Loucy (cell line): ENCODE data around the gene TEX35.

Source experiments
- H2AFZ ChIP-seq: fragments of 200-600 bp; sonication (generic); 2 replicates; pipeline ENCODE4 v1.6.0; 2016; ENCODE audit warnings: antibody characterized with exemption, mild to moderate bottlenecking, low read length, moderate library complexity
- H3F3A ChIP-seq: fragments of 200-600 bp; 2 replicates; pipeline ENCODE4 v1.6.0; 2016; ENCODE audit warnings: antibody characterized with exemption, low read depth, mild to moderate bottlenecking
- H3K27me3 ChIP-seq: fragments of 200-600 bp; sonication (generic); 2 replicates; pipeline ENCODE4 v1.6.1; 2014; ENCODE audit warnings: low read length, mild to moderate bottlenecking; ENCODE audit not compliant: insufficient read depth, poor library complexity, severe bottlenecking
- H3K36me3 ChIP-seq: fragments of 200-600 bp; sonication (generic); 2 replicates; pipeline ENCODE4 v1.6.1; 2016; ENCODE audit warnings: low read length; ENCODE audit not compliant: insufficient read depth
- H3K4me1 ChIP-seq: fragments of 200-600 bp; sonication (generic); 2 replicates; pipeline ENCODE4 v1.5.1; 2014; ENCODE audit warnings: low read length, mild to moderate bottlenecking; ENCODE audit not compliant: insufficient read depth, poor library complexity, severe bottlenecking
- H3K4me2 ChIP-seq: fragments of 200-600 bp; sonication (generic); 2 replicates; pipeline ENCODE4 v1.6.0; 2014; ENCODE audit warnings: antibody characterized with exemption, low read length, low read depth, mild to moderate bottlenecking; ENCODE audit not compliant: poor library complexity, severe bottlenecking
- H3K4me3 ChIP-seq: fragments of 200-600 bp; sonication (generic); 2 replicates; pipeline ENCODE4 v1.5.1; 2014; ENCODE audit warnings: low read length, mild to moderate bottlenecking, mixed read lengths; ENCODE audit not compliant: poor library complexity, severe bottlenecking
- H3K79me2 ChIP-seq: fragments of 200-600 bp; sonication (generic); 2 replicates; pipeline ENCODE4 v1.6.1; 2014; ENCODE audit warnings: low read length; ENCODE audit not compliant: insufficient read depth
- H3K9ac ChIP-seq: fragments of 200-600 bp; sonication (generic); 2 replicates; pipeline ENCODE4 v1.6.0; 2014; ENCODE audit warnings: mild to moderate bottlenecking, low read depth, low read length, moderate library complexity; ENCODE audit not compliant: poor library complexity, severe bottlenecking
- H3K9me2 ChIP-seq: fragments of 200-600 bp; sonication (generic); replicated peaks from 2 replicates; pipeline ENCODE4 v1.6.1; 2016; ENCODE audit warnings: low read depth, low read length, mixed read lengths
- H3K9me3 ChIP-seq: fragments of 200-600 bp; sonication (generic); 2 replicates; pipeline ENCODE4 v1.6.1; 2014; ENCODE audit warnings: mild to moderate bottlenecking, antibody characterized with exemption, low read length, low read depth; ENCODE audit not compliant: insufficient read depth
- H4K20me1 ChIP-seq: fragments of 200-600 bp; sonication (generic); 2 replicates; pipeline ENCODE4 v1.6.0; 2014; ENCODE audit warnings: antibody characterized with exemption, low read length, mild to moderate bottlenecking; ENCODE audit not compliant: insufficient read depth, poor library complexity, severe bottlenecking
- CTCF ChIP-seq: fragments of 200-600 bp; sonication (generic); conservative IDR thresholded peaks from 2 replicates; pipeline ENCODE4 v1.5.1; 2014; ENCODE audit warnings: mild to moderate bottlenecking, antibody characterized with exemption, low read length
- EZH2phosphoT487 ChIP-seq: fragments of 200-600 bp; IDR thresholded peaks from 2 replicates; pipeline ENCODE4 v1.6.1; 2018; ENCODE audit warnings: antibody characterized with exemption, mild to moderate bottlenecking, moderate library complexity, borderline replicate concordance

Gene TEX35

GRCh38 chr1:178472531-178472930, 40.4 kb upstream of the TEX35 start:
- no peaks in the 10 kb centered on the region for H3K4me1 ChIP-seq
- H3K27me3 ChIP-seq: no peaks in the 10 kb centered on the region
- no peaks in the 10 kb centered on the region for H3K79me2 ChIP-seq
- H3K9me2 ChIP-seq: no peaks in the 10 kb centered on the region
- no peaks in the 10 kb centered on the region for H3K36me3 ChIP-seq
- no peak for TF ChIP-seq CTCF
- no peak for TF ChIP-seq EZH2phosphoT487
- no peak overlapping the region for H3K9ac ChIP-seq
- no peaks in the 10 kb centered on the region for H3F3A ChIP-seq
- no peaks in the 10 kb centered on the region for H4K20me1 ChIP-seq
- H3K4me3 ChIP-seq: no peak overlapping the region
- peak overlapping the region; percentile 44 for H3K4me2 ChIP-seq
- no peaks in the 10 kb centered on the region for H3K9me3 ChIP-seq
- H2AFZ ChIP-seq: peak overlapping the region; percentile 22; the same call in 1 of the 2 replicates

- Histone ChIP-seq H3K79me2 (no peaks in the 10 kb centered on the region), H3K4me3 (no peak overlapping the region), H3K9ac (no peak overlapping the region), H2AFZ (no peak overlapping the region), H3K36me3 (no peaks in the 10 kb centered on the region), H3K9me3 (no peaks in the 10 kb centered on the region), H3F3A (no peaks in the 10 kb centered on the region), H3K27me3 (no peaks in the 10 kb centered on the region), H3K4me1 (no peaks in the 10 kb centered on the region), H4K20me1 (no peaks in the 10 kb centered on the region), H3K9me2 (no peaks in the 10 kb centered on the region), H3K4me2 (no peak overlapping the region)
- no peak for TF ChIP-seq EZH2phosphoT487
- no peak for TF ChIP-seq CTCF
Measured at GRCh38 chr1:178477373-178477772, 35.5 kb upstream of the TEX35 start.

GRCh38 chr1:178477841-178478240, 35.1 kb upstream of the TEX35 start:
- no peaks in the 10 kb centered on the region for H3K4me1 ChIP-seq
- H3K9me3 ChIP-seq: no peaks in the 10 kb centered on the region
- no peaks in the 10 kb centered on the region for H3K36me3 ChIP-seq
- no peak overlapping the region for H3K4me2 ChIP-seq
- TF ChIP-seq EZH2phosphoT487: no peak
- TF ChIP-seq CTCF: no peak
- H4K20me1 ChIP-seq: no peaks in the 10 kb centered on the region
- no peaks in the 10 kb centered on the region for H3K79me2 ChIP-seq
- no peak overlapping the region for H3K4me3 ChIP-seq
- no peaks in the 10 kb centered on the region for H3K9me2 ChIP-seq
- no peaks in the 10 kb centered on the region for H3K27me3 ChIP-seq
- no peak overlapping the region for H3K9ac ChIP-seq
- no peak overlapping the region for H2AFZ ChIP-seq
- H3F3A ChIP-seq: no peaks in the 10 kb centered on the region
